LNCaP clone FGC (cell line): ENCODE results near the gene ITGA2.

Experiments
- DNase-seq: peaks from one replicate; pipeline ENCODE4 v3.0.0-alpha.2; 2011; ENCODE audit warnings: low read depth
- H3K4me3 ChIP-seq: 2 replicates; pipeline ENCODE4 v1.5.1; 2011; ENCODE audit warnings: mild to moderate bottlenecking, low read depth, low read length, control low read depth
- TF ChIP-seq, protein P1 (sequence below): IDR thresholded peaks from 2 replicates; pipeline ENCODE4 v1.5.1; 2012; ENCODE audit warnings: mild to moderate bottlenecking; ENCODE audit not compliant: control insufficient read depth, insufficient read depth; ENCODE audit errors: extremely low read depth

ITGA2 gene

DNA sequence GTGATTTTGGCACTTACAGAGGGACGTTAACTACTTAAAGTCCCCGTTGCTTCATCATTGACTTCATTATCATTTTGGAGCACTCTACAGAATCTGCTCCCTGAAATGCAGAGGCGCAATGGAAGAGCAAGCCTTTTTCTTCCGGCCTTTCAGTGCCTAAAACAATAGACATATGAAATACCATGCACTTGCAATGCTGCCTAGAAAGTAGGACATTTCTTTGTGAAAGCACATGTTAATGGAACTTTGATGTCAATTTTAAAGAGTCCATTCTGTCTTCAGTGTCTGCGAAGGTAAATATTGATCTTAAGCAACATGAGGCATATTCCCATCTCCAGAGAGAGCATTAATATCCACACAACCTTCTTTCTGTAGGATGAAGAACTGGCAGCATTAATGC lies 36.3 kb downstream of the ITGA2 start:
- TF ChIP-seq, protein P1, sequence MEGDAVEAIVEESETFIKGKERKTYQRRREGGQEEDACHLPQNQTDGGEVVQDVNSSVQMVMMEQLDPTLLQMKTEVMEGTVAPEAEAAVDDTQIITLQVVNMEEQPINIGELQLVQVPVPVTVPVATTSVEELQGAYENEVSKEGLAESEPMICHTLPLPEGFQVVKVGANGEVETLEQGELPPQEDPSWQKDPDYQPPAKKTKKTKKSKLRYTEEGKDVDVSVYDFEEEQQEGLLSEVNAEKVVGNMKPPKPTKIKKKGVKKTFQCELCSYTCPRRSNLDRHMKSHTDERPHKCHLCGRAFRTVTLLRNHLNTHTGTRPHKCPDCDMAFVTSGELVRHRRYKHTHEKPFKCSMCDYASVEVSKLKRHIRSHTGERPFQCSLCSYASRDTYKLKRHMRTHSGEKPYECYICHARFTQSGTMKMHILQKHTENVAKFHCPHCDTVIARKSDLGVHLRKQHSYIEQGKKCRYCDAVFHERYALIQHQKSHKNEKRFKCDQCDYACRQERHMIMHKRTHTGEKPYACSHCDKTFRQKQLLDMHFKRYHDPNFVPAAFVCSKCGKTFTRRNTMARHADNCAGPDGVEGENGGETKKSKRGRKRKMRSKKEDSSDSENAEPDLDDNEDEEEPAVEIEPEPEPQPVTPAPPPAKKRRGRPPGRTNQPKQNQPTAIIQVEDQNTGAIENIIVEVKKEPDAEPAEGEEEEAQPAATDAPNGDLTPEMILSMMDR = no peak
- DNase-seq = no peak
- no peak overlapping the region for H3K4me3 ChIP-seq

DNA sequence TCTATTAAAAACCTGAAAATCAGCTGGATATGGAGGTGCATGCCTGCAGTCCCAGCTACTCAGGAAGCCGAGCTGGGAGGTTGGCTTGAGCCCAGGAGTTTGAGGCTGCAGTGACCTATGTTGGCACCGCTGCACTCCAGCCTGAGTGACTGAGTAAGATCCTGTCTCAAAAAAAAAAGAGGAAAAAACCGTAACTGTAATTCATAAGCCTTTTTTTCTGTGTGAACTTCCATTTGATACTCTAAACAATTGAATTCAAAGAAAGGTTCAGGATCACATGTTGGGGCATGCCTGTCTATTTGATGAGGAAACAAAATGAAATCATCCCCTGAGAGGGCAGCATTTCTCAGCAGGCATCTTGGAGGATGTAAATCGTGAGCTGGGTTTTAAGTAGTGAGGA lies 38.8 kb downstream of the ITGA2 start:
- TF ChIP-seq, protein P1 = no peak
- DNase-seq = no peak
- H3K4me3 ChIP-seq = no peak overlapping the region

DNA sequence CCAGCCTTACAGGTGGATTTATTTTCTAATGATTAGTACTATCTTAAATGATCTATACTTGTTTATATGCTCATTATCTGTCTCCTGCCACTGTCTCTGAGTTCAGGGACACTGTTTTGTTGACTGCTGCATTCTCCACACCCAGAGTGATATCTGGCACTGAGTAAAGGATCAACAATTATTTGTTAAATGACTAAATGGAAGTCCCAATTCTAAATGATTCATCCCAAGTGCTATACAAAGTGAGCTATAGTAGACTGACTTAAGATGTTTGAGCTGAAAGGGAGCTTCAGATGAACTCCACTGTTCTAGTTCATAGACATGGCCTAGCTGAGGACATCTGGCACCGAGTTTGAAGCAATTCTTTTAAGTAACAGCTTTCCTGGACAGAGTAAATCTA lies 40.5 kb downstream of the ITGA2 start:
- TF ChIP-seq, protein P1 = no peak
- no peak for DNase-seq
- H3K4me3 ChIP-seq = no peak overlapping the region

DNA sequence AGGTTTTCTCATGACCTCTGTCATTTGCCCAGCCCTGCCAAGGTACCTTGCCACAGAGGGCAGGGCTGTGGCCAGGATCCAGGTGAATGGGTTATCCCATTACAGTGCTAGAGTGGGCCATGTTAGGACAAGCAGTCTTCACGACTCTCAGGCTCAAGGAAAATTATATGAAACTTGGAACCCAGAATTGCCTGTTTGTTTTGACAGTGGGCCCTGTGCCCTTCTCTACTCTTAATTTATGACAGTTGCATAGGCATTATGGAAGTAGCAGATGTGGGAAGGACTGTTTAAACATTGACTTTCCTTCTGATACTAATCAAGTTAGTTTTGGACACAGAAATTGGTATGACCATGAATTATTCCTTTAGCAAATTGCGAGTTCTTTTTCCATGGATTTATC lies 41.7 kb downstream of the ITGA2 start:
- H3K4me3 ChIP-seq = no peak overlapping the region
- TF ChIP-seq, protein P1 = no peak
- peak; percentile 63 for DNase-seq

DNA sequence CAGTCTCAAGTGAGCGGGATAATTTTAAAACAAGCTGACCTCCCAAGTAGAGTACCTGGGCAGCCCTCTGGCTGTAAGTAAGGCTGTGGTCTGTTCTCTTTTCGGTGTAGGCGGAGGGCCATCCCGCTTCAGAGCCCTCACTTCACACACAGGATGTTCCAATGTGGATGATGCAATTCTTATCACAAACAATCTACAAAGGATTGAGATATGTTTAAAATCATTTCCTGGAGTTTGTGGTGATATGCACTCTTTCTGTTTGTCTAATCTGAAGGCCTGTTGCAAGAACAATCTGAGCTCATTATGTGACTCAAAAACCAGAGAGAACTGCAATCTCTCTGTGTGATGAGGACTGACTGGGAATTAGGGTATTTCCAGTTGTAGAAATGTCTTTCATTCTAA lies 42.5 kb downstream of the ITGA2 start:
- TF ChIP-seq, protein P1 = no peak
- H3K4me3 ChIP-seq = no peak overlapping the region
- peak; percentile 50 for DNase-seq

DNA sequence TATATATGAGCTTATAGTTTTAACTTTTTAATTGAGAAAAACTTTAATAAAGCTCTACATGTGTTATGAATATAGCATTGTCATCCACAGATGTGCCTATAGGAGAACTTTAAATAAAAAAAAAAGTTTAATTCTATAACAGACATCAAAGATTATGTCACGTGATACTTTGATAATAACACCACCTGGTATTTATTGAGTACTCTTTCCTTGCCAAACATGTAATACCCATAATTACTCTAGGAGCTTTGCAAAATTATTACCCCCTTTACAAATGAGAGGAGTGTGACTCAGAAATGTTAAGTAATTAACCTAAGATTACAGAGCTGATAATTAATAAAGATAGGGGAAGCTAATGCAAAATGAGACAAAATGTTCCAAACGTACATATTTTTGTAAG lies 43.0 kb downstream of the ITGA2 start:
- H3K4me3 ChIP-seq = no peak overlapping the region
- DNase-seq = no peak
- TF ChIP-seq, protein P1 = no peak

DNA sequence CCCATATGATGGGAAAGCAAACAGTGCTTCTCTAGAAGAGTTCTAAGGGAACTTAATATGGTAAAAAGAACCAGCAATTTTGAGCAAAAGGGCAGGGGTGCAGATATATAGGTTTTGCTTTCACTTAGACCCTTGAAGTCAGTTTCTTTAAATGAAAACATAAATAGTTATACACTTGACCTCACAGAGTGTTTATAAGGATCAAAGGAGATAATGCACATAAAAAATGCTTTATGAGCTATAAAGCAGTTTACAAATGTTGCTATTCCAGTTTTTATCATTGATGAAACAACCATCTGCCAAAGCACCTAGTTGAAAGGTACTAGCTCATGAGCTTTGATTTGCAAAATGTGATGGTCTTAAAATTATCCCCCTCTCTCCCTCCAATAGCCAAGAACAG lies 45.7 kb downstream of the ITGA2 start:
- no peak overlapping the region for H3K4me3 ChIP-seq
- TF ChIP-seq, protein P1 = no peak
- DNase-seq = peak; percentile 47
